GM13977 (cell line): ENCODE measurements around the gene SEC14L6.

Experiments used
- DNase-seq: peaks from one replicate; pipeline ENCODE4 v3.0.0; 2012; ENCODE audit warnings: low spot score
- in situ Hi-C: fragments of 300-500 bp; cut with MboI; formaldehyde crosslinking; loops from one replicate; pipeline ENCODE4 v1.12.0; 2022; ENCODE audit warnings: low sequenced_read_pairs, low pct_unique_long_range_greater_than_20kb, mixed read lengths, inconsistent platforms; ENCODE audit not compliant: unreplicated experiment
- TF ChIP-seq, protein P1 (sequence below): IDR thresholded peaks from 2 replicates; pipeline ENCODE4 v1.5.1; 2012; ENCODE audit warnings: mild to moderate bottlenecking, control low read depth; ENCODE audit not compliant: insufficient read depth; ENCODE audit errors: extremely low read depth, missing control alignments

Gene SEC14L6

GRCh38 chr22:30584441-30584840 is 37.9 kb upstream of the SEC14L6 start:
- no peak for DNase-seq
- TF ChIP-seq, protein P1, sequence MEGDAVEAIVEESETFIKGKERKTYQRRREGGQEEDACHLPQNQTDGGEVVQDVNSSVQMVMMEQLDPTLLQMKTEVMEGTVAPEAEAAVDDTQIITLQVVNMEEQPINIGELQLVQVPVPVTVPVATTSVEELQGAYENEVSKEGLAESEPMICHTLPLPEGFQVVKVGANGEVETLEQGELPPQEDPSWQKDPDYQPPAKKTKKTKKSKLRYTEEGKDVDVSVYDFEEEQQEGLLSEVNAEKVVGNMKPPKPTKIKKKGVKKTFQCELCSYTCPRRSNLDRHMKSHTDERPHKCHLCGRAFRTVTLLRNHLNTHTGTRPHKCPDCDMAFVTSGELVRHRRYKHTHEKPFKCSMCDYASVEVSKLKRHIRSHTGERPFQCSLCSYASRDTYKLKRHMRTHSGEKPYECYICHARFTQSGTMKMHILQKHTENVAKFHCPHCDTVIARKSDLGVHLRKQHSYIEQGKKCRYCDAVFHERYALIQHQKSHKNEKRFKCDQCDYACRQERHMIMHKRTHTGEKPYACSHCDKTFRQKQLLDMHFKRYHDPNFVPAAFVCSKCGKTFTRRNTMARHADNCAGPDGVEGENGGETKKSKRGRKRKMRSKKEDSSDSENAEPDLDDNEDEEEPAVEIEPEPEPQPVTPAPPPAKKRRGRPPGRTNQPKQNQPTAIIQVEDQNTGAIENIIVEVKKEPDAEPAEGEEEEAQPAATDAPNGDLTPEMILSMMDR = no peak
- in situ Hi-C loops = no loop called here

DNA sequence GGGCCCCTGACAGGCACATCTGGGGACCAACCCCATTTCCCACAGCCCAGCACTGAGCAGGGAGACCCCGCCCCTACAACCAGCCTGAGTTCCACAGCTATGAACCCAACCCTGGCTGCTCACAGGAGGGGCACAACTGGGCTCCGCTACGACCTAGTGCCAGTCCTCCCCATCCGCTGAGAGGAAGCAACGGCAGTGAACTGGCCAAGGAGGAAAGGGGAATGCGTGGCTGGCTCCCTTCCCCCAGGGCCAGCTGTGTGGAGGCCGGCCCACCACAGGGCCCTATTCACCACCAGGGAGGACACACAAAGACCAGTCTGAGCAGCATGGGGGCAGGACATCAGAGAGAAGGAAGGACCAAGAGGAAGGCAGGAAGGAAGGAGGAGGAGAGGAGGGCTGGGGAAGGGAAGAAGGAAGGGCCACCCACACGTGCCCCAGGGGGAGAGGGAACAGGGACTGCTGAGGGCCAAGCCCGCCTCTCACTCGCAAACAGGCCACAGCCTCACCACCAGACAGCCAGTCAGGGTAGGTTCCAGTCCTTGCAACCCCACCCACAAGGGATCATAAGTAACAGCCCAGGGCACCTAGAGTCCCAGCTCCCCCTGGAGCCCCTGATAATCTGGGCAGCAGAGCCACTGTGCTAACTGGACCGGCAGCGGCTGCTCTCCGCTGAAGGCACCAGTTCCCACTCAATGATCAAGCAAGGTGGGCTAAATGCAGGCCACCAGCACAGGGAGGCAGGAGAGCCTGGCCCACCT is 36.4 kb upstream of the SEC14L6 start:
- TF ChIP-seq, protein P1 = no peak
- in situ Hi-C loops = no loop called here

GRCh38 chr22:30582051-30582450 is 35.5 kb upstream of the SEC14L6 start:
- DNase-seq = no peak
- in situ Hi-C loops = no loop called here
- TF ChIP-seq, protein P1 = no peak

More for the DNA sequence above, 36.4 kb upstream of the SEC14L6 start:
- DNase-seq = no peak

- TF ChIP-seq, protein P1 = no peak
- no peak for DNase-seq
- in situ Hi-C loops = no loop called here
Measured at GRCh38 chr22:30580896-30581295, 34.4 kb upstream of the SEC14L6 start.

DNA sequence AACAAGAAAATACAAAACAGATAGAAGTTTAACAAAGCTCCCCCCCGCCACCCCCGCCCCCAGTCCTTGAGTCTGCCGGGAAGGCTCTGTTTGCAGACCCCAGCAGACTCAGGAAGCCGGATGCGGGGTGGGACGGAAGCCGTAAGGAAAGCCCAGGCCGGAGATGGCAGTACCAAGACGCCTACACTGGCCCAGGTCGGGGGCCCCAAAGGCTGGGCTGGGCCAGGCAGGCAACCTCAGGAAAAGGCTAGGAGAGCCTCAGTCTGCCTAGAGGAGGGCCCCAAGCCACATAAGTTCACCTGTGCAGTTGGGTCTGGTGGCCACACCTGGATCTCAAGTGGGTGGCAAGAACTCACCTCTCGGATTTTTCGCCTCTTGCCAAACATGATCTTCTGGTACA is 31.9 kb upstream of the SEC14L6 start:
- DNase-seq = no peak
- TF ChIP-seq, protein P1 = no peak
- in situ Hi-C loops = no loop called here

- DNase-seq = no peak
- in situ Hi-C loops = no loop called here
- TF ChIP-seq, protein P1 = no peak
Measured at GRCh38 chr22:30575859-30576258, 29.3 kb upstream of the SEC14L6 start.
